ENCODE data around the gene PM20D1.
A peak's percentile ranks its signal among the peaks of the same experiment; 100 is the strongest.
"Not testable (repeated sequence)": the region's sequence is repeated elsewhere in the genome, so short reads cannot be mapped to it uniquely, and the experiment has no call there.

Gene PM20D1, protein sequence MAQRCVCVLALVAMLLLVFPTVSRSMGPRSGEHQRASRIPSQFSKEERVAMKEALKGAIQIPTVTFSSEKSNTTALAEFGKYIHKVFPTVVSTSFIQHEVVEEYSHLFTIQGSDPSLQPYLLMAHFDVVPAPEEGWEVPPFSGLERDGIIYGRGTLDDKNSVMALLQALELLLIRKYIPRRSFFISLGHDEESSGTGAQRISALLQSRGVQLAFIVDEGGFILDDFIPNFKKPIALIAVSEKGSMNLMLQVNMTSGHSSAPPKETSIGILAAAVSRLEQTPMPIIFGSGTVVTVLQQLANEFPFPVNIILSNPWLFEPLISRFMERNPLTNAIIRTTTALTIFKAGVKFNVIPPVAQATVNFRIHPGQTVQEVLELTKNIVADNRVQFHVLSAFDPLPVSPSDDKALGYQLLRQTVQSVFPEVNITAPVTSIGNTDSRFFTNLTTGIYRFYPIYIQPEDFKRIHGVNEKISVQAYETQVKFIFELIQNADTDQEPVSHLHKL

DNA sequence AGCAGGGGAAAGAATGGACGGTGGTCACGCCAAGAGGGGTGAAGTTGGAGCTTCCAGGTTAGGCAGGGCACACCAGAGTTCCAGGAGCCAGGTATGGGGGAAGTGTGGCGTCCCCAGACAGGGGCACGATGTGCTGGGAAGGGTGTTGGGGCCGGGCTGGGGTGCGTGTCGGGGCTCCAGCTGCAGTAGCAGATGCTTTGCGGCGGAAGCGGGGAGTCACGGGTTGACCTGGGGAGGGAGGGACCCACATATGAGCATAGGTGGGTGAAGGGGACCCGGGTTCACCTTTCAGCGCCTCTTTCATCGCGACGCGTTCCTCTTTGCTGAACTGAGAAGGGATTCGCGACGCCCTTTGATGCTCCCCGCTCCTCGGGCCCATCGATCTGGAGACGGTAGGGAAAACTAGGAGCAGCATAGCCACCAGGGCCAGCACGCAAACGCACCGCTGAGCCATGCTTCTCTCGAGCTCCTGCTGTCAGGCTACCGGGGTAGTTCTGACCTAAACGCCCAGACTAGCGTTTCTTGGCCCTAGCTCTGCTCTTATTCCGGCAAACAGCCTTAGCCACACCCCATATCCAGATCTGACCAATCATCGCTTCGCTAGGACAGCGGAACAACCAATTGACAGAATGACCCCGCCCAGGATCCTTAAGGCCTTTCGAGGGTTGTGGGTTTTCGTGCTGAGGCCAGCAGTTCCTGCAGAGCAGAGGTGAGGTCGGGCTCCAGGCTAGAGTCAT lies at the start of gene PM20D1:
TSS of gene PM20D1 (minus strand) at position 514 of the 737 bp plus-strand sequence. CDS start at position 454, 60 bp downstream.
- peak; percentile 85 for DNase-seq

DNA sequence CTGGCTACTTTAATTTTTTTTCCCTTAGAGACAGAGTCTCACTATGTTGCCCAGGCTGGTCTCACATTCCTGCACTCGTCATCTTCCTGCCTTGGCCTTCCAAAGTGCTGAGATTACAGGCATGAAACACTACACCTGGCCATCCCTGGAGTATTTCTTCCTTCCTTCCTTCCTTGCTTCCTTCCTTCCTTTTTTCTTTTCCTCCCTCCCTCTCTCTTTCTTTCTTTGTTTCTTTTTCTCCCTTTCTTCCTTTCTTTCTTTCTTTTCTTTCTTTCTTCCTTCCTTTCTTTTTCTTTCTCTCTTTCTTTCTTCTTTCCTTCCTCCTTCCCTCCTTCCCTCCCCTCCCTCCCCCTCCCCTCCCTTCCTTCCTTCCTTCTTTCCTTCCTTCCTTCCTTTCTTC lies 46.4 kb upstream of the PM20D1 start:
- DNase-seq: no peak

DNA sequence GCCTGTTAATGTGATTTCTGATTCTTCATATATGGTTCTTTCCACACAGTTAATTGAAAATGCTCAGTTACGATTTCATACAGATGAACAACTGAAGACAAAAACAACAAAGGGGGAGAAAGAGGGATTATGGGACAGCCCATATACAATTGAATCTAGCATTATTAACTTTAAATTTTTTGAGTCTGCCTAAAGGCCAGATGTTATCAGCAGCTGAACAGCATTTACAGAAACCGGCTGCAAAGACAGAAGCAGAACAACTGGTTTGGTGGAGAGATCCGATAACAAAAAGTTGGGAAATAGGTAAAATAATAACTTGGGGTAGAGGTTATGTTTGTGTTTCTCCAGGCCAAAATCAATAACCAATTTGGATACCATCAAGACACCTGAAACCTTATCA lies 44.2 kb upstream of the PM20D1 start:
- DNase-seq: not testable (repeated sequence)

DNA sequence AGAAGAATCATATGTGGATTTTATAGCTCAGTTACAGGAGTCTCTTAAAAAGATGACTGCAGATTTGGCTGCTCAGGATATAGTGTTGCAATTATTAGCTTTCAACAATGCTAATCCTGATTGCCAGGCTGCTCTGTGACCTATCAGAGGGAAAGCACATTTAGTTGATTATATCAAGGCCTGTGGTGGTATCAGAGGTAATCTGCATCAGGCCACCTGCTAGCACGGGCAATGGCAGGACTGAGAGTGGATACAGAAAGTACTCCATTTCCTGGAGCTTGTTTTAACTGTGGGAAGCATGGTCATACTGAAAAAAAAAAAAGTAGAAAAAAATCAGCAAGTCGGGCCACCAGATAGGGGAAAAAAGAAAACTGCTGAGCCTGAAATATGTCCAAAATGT lies 42.2 kb upstream of the PM20D1 start:
- not testable (repeated sequence) for DNase-seq

DNA sequence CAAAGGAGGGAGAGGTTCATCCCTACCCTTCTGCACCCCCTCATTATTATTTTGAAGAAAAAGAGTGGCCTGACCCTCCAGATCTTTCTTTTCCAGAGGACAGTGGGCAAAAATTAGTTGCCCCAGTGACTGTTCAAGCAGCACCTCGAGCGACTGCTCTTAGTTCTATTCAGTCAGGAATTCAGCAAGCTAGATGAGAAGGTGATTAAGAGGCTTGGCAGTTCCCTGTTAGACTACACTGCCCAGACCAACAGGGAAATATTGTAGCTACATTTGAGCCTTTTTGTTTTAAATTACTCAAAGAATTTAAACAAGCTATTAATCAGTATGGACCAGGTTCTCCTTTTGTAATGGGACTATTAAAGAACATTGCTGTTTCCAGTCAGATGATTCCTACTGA lies 41.5 kb upstream of the PM20D1 start:
- not testable (repeated sequence) for DNase-seq

DNA sequence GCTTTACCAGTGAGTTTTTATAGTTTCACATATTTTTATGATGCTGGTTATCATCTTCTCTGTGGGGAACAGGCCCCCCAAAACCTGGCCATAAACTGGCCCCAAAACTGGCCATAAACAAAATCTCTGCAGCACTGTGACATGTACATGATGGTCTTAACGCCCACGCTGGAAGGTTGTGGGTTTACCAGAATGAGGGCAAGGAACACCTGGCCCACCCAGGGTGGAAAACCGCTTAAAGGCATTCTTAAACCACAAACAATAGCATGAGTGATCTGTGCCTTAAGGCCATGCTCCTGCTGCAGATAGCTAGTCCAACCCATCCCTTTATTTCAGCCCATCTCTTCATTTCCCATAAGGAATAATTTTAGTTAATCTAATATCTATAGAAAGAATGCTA lies 40.7 kb upstream of the PM20D1 start:
- DNase-seq: not testable (repeated sequence)

DNA sequence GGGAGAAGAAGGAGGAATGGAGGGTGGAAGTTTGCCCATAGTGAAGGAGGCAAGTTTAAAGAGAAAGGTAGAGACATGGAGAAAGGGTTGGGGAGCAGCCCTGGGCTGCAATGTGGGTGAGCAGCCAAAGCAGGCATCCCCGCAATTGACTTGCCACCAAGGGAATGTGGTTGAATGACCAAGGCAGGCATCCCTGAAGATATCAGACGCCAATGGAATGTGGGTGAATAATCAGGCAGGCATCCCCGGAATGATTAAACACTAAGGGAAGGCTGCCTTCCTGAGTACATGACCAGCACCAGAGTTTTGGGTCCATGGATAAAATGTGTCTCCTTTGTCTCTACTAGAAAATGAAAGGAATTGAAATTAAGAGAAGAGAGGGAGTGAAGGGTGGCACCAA lies 39.8 kb upstream of the PM20D1 start:
- DNase-seq: not testable (repeated sequence)

DNA sequence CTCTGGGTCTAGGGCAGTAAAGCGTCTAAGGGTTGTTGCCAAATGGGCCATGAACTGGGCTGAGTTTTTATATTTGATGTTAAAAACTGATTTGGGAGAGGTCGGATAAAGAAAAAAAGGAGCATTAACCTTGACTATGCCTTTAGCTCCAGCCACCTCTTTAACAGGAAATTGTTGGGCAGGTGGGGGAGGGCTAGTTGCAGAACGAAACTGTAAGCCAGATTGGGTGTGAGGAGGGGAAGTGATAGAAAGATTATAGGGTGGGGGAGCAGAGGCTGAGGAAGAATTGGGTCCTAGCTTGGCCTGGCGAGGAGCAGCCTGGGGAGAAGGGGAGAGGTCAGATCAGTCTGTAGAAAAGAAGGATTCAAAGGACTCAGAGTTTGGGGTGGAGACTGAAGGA lies 39.1 kb upstream of the PM20D1 start:
- DNase-seq: not testable (repeated sequence)

DNA sequence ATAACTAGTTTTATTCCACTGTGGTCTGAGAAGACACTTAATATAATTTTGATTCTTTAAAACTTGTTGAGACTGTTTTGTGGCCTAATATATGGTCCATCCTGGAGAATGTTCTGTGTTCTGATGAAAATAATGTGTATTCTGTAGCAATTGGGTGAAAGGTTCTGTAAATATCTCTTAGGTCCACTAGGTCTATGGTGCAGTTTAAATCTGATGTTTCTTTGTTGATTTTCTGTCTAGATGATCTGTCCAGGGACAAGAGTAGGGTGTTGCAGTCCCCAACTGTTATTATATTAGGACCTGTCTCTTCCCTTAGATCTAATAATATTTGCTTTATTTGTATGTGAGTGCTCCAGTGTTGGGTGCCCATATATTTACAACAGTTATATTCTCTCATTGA lies 33.9 kb upstream of the PM20D1 start:
- no peak for DNase-seq

DNA sequence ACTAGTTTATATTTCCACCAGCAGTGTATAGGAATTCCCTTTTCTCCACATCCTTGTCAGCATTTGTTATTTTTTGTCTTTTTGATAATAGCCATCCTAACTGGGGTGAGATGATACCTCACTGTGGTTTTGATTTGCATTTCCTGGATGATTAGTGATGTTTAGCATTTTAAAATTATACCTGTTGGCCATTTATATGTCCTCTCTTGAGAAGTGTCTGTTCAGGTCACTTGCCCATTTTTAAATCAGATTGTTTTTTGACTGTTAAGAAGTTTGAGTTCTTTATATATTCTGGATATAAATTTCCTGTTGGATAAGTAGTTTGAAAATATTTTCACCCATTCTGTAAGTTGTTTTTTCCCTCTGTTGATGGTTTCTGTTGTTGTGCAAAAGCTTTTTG lies 31.0 kb upstream of the PM20D1 start:
- DNase-seq: no peak

DNA sequence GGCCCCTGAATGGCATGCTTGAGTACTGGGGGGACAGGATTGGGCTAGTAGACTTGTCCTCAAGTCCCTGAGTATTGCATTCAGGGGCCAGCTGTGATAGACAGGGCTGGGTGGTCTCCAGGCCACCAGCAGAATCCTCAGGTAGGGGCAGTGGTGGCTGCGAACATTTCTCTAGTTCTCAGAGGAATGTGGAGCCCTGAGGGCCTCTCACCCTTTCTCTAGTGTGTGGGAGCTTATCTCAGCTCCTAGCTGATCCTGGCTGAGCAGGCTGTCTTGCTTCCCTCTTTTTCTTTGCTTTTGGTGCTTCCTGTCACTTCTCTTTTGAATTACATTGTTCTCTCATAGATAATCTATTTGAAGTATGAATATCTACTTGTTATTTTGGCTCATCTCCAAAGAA lies 30.0 kb upstream of the PM20D1 start:
- no peak for DNase-seq

DNA sequence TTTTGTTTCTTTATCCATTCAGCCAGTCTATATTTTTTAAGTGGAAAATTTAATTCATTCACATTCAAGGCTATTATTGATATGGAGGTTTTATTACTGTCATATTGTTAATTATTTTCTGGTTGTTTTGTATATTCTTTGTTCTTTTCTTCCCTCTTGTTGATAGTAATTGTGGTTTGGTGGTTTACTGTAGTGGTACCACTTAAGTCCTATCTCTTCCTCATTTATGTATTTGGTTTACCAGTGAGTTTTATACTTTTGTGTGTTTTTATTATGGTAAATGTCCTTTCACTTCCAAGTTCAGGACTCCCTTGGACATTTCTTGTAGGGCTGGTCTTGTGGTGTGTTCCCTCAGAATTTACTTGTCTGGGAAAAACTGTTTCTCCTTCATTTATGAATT lies 28.1 kb upstream of the PM20D1 start:
- DNase-seq: no peak

DNA sequence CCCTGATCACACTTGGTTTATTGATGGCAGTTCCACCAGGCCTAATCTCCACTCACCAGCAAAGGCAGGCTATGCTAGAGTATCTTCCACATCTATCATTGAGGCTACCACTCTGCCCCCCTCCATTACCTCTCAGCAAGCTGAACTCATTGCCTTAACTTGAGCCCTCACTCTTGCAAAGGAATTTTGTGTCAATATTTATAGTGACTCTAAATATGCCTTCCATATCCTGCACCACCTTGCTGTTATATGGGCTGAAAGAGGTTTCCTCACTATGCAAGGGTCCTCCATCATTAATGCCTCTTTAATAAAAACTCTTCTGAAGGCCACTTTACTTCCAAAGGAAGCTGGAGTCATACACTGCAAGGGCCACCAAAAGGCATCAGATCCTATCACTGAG lies 23.2 kb upstream of the PM20D1 start:
- DNase-seq: not testable (repeated sequence)

DNA sequence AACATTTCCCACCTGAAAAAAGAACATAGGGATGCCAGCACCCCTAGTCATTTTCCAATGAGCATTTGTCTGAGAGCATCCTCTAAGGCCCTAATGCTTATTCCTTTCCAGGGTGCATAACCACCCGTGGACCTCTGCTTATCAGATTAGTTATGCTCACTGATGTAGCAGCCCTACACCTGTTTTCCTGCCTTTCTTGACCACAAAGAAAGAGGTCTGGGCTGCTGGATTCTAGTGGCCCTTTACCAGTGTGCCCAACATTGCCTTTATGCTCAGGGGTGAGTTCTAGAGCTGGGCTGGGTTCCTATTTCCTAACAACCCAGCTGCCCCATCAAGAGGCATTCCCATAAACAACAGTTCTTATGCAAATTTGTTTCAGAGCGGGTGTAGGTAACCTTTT lies 20.3 kb upstream of the PM20D1 start:
- no peak for DNase-seq

DNA sequence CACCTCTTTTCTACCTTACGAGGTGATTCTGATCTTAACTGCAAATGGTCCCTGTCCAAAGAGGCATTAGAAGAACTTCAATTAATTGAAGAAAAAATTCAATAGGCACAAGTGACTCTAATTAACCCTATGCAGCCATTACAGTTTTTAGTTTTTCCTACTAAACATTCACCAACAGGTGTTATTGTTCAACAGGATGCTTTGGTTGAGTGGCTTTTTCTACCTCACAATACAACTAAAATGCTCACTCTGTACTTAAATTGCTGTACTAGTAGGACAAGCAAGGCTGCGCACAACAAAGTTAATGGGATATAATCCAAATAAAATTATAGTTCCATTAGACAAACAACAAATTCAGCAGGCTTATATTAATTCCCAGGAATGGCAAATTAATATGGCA lies 11.6 kb upstream of the PM20D1 start:
- no peak for DNase-seq

DNA sequence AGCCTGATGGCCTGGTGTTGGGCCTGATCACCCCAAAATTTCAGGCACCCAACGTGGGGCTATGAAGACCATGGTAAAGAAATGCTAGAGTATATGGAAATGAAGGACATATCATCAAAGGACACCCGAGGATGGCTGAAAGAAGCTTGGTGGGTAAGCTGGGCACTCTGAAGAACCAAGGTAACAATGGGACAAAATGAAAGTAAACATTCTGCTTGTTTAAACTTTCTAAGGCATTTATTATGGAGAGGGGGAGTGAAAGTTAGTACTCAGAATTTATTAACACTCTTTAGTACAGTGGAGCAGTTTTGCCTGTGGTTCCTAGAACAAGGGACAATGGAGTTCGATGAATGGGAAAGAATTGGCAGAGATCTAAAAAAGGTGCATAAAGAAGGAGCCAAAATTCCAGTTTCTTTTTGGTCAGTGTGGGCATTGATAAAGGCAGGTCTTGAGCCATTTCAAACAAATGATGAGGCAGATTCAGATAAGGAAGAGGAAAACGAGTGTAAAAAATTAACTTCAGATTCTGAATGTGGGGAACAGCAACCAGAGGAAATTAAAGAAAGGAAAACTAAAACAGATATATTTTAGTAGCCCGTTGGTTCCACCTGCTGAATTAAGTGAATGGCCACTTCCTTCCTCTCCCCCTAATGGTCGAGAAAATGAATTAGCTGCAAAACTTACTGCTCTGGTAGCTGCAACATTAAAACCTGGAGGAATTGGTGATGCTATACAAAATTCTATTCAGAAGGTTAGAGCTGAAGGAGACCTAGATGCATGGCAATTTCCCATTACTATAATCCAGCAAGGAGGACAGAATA lies 8.4 kb upstream of the PM20D1 start:
- DNase-seq: no peak

DNA sequence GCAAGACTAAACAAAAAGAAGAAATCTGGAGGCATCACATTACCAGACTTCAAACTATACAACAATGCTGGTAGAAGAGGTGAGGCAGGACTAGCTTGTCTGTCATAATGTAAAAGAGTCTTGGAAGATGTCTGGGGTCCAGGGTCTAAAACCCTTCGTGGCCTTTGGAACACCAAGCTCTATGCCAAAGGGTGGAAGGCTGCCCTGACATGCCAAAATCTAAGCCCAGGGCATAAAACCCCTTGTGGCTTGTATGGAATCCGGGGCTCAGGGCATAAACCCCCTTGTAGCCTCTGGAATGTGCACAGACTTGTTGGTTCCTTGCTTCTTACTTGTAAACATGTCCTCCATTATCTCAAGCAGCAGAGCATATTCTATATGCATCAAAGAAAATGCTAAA lies 7.6 kb upstream of the PM20D1 start:
- DNase-seq: not testable (repeated sequence)

DNA sequence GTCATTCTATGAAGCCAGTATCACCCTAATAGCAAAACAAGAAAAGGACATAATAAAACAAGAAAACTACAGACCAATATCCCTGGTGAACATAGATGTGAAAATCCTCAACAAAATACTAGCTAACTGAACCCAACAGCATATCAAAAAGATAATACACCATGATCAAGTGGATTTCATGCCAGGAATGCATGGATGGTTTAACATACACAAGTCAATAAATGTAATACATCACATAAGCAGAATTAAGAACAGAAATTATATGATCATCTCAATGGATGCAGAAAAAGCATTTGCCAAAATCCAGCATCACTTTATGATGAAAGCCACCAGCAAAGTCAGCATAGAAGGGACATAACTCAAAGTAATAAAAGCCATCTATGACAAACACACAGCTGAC lies 6.5 kb upstream of the PM20D1 start:
- DNase-seq: no peak

DNA sequence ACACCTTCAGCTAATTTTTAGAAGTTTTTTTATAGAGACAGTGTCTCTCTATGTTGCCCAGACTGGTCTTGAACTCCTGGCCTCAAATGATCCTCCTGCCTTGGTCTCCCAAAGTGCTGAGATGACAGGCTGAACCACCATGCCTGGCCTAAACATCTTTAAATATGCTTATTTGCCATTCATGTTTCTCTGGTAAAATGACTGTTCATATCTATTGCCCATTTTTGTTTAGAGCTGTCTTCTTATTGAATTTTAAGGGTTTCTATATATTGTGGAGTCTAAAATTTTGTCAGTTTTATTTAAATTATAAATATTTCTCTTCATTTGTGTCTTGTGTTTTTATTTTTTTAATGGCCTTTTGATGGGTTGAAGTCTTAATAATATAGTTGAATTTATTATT lies 3.0 kb upstream of the PM20D1 start:
- no peak for DNase-seq

DNA sequence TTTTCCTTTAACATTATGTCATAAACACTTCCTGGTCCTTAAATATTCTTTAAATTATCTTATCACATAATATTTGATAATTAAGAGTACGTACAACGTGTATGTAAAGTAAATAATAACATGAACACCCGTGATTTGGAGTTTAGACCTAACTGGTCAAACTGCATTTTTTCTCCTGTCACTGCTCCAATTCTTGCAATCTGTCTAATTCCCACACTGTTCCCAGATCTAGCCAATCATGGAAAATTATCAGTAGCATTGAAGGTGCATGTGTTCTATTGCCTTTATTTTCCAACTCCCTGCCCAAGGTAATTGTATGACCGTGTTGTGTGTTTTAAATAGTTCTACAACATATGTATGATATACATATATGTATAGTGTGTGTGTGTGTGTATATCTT lies 2.1 kb upstream of the PM20D1 start:
- no peak for DNase-seq

DNA sequence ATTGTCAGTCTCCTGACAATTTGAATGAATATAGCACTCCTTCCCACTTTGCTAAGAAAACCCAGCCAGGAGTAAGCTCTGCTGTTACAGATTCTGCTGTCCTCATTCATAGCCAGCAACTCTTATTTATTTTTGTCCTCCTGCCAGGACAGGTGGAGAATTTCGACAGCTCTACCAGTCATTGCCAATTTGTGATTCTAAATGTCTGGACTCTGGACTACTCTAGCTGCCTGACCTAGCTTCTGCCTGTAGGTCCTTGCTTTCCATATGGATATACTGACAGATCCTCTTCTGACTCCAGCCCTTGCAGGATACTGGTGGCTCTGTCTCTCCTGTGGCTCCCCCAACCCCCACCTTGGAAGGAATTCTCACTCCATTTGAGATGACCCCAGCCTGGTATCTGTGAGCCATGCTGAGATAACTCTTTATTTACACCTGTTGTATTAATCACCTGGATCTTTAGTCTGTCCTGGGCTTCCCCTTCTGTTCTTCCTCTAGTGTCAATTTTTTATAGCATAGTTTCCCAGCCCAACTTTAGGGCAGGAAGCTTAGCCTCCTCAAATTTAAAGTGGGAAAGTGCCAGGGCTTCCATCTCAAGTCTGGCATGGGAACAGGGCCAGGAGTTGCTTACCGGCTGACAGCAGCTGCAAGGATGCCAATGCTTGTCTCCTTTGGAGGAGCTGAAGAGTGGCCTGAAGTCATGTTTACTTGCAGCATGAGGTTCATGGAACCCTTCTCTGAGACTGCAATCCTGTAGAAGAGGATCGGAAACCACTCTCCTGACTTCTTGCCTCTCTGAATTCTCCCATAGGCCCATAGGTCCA lies 6.7 kb downstream of the PM20D1 start:
- no peak for DNase-seq

DNA sequence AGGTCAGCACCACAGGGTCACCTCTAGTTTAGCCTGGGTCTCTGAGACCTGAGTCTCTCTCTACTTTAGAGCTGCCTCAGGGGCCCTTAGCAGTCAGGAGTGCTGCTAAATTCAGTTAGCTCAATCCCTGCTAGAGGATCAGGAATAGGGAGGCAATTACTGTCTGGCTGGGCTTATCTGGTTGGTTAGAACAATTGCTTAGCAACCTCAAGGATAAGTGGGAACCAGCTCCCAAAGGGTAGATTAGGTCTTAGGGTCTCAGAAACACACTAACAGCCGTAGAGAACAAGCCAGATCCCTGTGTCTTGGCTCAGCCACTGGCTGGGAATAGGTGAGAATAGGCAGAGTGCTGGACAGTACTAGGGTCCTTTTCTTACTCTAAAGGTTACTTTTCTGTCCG lies 7.7 kb downstream of the PM20D1 start:
- no peak for DNase-seq
